NCI-H1092 (cell line): ENCODE data around the gene MARVELD1.
"Not testable (repeated sequence)": the region's sequence is repeated elsewhere in the genome, so short reads cannot be mapped to it uniquely, and the experiment has no call there.

Experiments
- DNase-seq: peaks from one replicate; lab custom pipeline; 2025; lab: John Stamatoyannopoulos, UW

The MARVELD1 gene

GRCh38 chr10:97713339-97713825, at the start of gene MARVELD1:
Gene MARVELD1 (plus strand): TSS chr10:97713730. CDS start chr10:97713877, 147 bp downstream.
- no peak for DNase-seq

- DNase-seq = no peak
These were observed 49.2 kb upstream of the MARVELD1 start for GRCh38 chr10:97664282-97664850.

GRCh38 chr10:97666992-97667391, 46.5 kb upstream of the MARVELD1 start:
- no peak for DNase-seq

GRCh38 chr10:97667463-97667862, 46.1 kb upstream of the MARVELD1 start:
- DNase-seq = no peak

- no peak for DNase-seq
These were observed 44.0 kb upstream of the MARVELD1 start for GRCh38 chr10:97669571-97669970.

- DNase-seq = no peak
These were observed 39.6 kb upstream of the MARVELD1 start for GRCh38 chr10:97673736-97674525.

GRCh38 chr10:97675222-97675621, 38.3 kb upstream of the MARVELD1 start:
- DNase-seq = no peak

- no peak for DNase-seq
These were observed 36.6 kb upstream of the MARVELD1 start for GRCh38 chr10:97676770-97677581.

GRCh38 chr10:97679594-97679993, 33.9 kb upstream of the MARVELD1 start:
- DNase-seq = no peak

GRCh38 chr10:97682042-97682441, 31.5 kb upstream of the MARVELD1 start:
- no peak for DNase-seq

GRCh38 chr10:97683556-97684367, 29.8 kb upstream of the MARVELD1 start:
- no peak for DNase-seq

- not testable (repeated sequence) for DNase-seq
These were observed 29.2 kb upstream of the MARVELD1 start for GRCh38 chr10:97684368-97684713.

- no peak for DNase-seq
These were observed 28.6 kb upstream of the MARVELD1 start for GRCh38 chr10:97684866-97685394.

GRCh38 chr10:97685395-97685958, 28.1 kb upstream of the MARVELD1 start:
- DNase-seq = no peak

GRCh38 chr10:97686301-97686961, 27.1 kb upstream of the MARVELD1 start:
- no peak for DNase-seq

- peak; percentile 90 for DNase-seq
These were observed 26.4 kb upstream of the MARVELD1 start, which contains the start of gene AVPI1 for GRCh38 chr10:97686962-97687784. Gene AVPI1 (minus strand): TSS chr10:97687241. CDS start chr10:97679905, 7,336 bp downstream.

- no peak for DNase-seq
These were observed 25.4 kb upstream of the MARVELD1 start for GRCh38 chr10:97687785-97688781.

- no peak for DNase-seq
These were observed 23.9 kb upstream of the MARVELD1 start for GRCh38 chr10:97689559-97690020.
